GM13976 (cell line): ENCODE results near the gene ANKMY1.
A peak's percentile ranks its signal among the peaks of the same experiment; 100 is the strongest.

Source experiments
- DNase-seq: peaks from one replicate; pipeline ENCODE4 v3.0.0; 2012; ENCODE audit warnings: low spot score
- CTCF ChIP-seq: IDR thresholded peaks from 2 replicates; pipeline ENCODE4 v1.5.1; 2012; ENCODE audit warnings: borderline replicate concordance, mild to moderate bottlenecking; ENCODE audit not compliant: insufficient read depth; ENCODE audit errors: extremely low read depth, missing control alignments, control extremely low read depth
- in situ Hi-C: fragments of 300-500 bp; cut with MboI; formaldehyde crosslinking; loops from one replicate; pipeline ENCODE4 v1.12.0; 2022; ENCODE audit warnings: low sequenced_read_pairs, mixed read lengths, inconsistent platforms; ENCODE audit not compliant: unreplicated experiment

The ANKMY1 gene

GRCh38 chr2:240519396-240520129 is 38.2 kb downstream of the ANKMY1 start:
- in situ Hi-C loops: loop anchor here (25.0 kb wide), 1 partner anchor 193 kb away; no protein-coding TSS in a partner anchor
- no peak for DNase-seq
- TF ChIP-seq CTCF: no peak

- no peak for DNase-seq
- in situ Hi-C loops: loop anchor here (25.0 kb wide), 1 partner anchor 193 kb away; no protein-coding TSS in a partner anchor
- no peak for TF ChIP-seq CTCF
These were observed 38.8 kb downstream of the ANKMY1 start for GRCh38 chr2:240518981-240519380.

- no peak for TF ChIP-seq CTCF
- in situ Hi-C loops: loop anchor here (25.0 kb wide), 1 partner anchor 195 kb away; no protein-coding TSS in a partner anchor
- no peak for DNase-seq
These were observed 40.4 kb downstream of the ANKMY1 start for GRCh38 chr2:240517342-240517741.

- no peak for DNase-seq
- in situ Hi-C loops: loop anchor here (25.0 kb wide), 1 partner anchor 198 kb away; no protein-coding TSS in a partner anchor
- no peak for TF ChIP-seq CTCF
These were observed 43.2 kb downstream of the ANKMY1 start for GRCh38 chr2:240514631-240515030.

- peak; percentile 96 for DNase-seq
These were observed 44.1 kb downstream of the ANKMY1 start for GRCh38 chr2:240513549-240514287.

More at GRCh38 chr2:240513549-240514287, 44.1 kb downstream of the ANKMY1 start:
- in situ Hi-C loops: loop anchor here (25.0 kb wide), 1 partner anchor 199 kb away; no protein-coding TSS in a partner anchor
- TF ChIP-seq CTCF: peak; percentile 93
